Middle frontal gyrus (tissue), 1 donor: Measurements from ENCODE around the gene HPX.

Experiments
- DNase-seq: peaks from one replicate; pipeline ENCODE4 v3.0.0-alpha.2; 2015; ENCODE audit warnings: low spot score; ENCODE audit errors: extremely low spot score

The HPX gene

DNA sequence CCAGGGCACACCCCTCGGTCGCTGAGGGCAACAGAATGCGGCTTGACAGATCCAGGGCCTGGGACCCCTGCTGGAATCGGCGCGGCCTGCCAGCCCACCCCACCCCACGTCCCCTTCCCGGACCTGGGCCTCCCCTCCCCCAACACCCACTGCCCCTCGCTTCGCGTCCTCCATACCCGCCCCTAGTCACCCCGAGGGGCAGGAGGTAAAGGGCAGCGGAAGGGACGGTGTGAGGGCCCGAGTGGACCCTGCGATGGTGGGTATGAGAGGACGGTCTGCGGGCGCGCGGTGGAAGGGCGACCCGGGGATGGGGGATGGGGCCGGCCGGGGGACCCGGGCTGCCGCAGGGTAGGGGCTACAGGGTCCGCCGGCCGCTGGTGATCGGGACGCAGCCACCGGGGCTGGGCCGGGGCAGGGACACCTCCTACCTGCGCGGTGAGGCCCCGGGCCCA, 22.2 kb downstream of the HPX start:
- DNase-seq: no peak

DNA sequence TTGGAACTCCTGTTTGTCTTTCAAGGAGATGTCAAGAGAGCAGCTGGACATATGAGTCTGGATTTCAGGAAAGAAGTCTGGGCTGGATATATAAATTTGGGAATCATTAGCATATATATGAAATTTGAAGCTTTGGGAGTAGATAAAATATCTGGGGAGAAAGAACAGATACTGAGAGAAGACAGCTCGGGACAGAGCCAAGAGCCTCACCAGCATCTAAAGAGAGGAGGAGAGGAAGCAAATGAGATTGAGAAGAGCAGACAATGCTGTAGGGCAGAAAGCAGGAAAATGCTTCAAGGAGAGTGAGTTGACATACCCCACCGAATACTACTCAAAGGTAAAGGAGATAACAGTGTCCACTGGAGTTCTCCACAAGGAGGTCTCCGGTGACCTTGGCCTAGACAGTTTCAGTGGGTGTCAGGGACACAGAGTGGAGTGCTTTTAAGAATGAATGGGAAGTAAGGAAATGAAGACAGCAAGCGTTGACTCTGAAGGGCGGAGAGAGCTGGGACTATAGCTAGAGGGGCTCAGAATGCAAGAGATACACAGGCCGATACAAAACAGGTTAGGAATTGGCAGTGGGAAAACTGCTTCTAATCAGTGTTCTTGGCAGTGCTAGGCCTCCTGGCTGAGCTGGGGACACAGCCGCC, 22.8 kb downstream of the HPX start:
- no peak for DNase-seq

DNA sequence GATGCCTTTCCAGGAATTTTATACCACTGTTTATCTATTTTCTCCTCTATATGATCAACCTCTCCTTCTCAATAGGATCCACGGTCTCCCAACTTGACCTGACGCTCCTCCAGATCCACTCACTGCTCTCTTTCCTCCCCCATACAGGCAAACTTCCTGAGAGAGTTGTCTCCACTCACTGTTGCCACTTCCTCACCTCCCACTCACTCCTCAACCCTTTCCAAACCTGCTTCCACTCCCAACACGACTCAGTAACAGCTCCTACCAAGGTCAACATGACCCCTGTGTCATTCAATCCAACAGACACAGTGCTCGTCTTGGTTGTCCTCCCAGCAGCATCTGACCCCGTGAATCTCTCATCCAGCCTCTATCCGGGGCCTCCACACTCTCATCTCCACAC, 25.0 kb downstream of the HPX start:
- DNase-seq: no peak

DNA sequence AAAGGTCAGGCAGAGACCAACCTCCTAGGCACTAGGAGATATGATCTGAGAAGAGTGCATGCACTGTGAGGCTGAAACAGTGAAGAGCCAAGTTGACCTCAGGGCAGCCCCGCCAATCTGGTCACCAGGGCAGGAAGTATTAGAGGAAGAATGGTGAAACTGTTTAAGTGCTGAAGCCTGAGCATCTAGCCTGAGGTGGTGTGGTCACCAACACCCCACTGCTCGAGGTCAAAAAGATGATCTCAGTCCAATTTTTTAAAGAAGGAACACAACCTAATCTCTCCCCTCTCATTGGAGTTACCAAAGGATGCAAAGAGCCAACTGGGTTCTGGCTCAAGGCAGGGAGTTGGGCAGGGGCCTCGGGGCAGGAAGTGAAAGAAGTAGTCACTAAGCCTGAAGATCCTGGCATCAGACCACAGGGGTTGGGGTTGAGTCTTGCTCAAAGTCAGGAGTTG, 25.9 kb downstream of the HPX start:
- no peak for DNase-seq

GRCh38 chr11:6413791-6414201, 27.0 kb downstream of the HPX start:
- no peak for DNase-seq

- DNase-seq: no peak
Measured at GRCh38 chr11:6411594-6412031, 29.2 kb downstream of the HPX start.

DNA sequence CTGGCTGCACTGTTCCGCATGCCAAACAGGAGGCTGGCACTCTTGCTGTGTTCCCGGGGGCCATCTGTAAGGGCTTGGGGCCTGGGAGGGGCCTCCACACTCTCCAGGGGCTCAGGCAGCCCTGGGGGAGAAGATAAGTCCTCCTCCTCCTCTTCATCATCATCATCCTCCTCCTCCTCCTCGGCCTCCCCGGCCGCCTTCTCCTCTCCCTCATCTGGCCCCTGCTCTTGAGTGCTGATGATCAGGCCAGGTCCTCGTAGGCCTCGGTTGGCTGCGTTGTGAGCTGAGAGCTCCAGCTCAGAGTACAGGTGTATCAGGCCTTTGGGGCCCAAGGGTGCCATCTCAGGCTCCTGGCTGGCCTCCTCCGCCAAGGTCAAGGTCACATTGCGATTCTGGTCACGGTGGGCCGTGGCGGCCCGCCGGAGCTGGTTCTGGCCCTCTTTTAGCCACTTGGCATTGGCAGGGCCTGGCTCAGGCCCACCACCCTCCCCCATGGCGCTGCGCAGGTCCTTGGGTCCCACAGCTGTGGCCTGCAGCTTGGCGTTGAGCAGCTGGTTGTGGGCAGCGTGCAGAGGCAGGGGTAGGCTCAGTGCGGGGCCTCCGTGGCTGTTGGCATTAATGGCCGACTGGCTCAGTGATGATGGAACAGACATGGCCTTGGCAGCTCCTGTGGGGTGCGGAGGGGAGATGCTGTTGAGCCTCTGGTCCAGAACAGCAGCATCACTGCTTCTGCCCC, 29.9 kb downstream of the HPX start:
- DNase-seq: no peak

DNA sequence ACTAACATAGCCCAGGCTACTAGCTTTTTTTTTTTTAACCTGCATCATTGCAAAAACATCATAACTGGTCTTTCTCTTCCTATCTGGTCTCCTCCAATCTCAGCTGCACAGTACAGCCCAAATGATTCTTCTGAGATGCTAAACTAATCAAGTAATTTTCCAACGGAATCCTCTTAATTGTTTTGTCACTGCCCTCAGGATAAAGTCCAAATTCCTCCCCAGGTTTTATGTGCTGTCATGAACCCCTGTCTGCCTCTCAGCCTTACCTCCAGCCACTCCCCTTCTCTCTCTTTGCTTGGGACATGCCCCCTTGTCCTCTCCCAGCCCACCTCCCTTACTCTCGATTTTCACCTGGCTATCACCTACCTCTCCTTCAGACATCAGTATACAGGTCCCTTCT, 34.4 kb downstream of the HPX start:
- DNase-seq: no peak

DNA sequence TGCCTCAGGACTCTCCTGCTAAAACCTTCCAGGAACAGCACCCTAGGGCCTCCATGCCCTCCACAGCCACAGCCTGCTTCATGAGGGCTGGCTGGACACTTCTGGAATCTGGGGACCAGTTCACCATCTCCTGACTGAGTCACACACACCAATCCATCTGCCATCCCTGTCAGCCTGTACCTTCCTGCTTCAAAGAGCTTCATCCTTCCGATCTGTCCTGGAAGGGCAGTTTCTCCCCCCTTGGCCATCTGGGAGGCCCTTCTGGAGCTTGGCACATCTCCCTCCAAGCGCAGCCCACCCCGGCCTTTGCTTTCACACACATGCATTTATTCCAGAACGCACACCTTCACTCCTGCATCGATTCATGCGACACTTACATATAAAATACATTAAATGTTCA, 34.9 kb downstream of the HPX start:
- DNase-seq: no peak

DNA sequence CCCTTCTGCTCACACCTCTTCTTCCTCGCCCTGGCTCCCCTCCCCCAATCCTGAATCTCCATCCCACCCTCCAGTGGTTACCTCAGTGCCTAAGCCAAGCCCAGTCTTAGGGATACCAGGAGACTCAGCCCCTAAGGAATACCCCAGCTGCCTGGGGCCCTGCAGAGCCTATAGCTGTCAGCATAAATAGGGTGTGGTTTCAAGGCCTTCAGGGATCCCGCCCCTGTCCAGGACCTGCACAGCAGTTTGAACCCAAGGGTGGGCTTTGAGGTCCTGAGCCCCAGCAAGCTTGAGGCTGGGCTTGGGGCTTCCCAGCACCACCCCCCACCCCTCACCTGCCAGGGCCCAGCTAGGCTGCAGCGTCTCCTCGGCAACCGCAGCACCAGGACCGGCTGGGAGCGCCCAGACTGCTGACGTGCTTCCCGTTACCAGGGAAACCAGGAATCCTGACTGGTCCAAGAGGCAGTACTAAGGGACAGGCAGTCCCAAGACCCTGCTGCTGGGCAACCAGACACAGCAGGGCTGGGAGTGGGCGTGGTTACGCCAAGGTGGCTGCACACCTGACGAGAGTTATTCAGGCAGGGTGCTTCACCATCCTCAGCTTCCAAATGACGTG, 35.6 kb downstream of the HPX start:
- no peak for DNase-seq

DNA sequence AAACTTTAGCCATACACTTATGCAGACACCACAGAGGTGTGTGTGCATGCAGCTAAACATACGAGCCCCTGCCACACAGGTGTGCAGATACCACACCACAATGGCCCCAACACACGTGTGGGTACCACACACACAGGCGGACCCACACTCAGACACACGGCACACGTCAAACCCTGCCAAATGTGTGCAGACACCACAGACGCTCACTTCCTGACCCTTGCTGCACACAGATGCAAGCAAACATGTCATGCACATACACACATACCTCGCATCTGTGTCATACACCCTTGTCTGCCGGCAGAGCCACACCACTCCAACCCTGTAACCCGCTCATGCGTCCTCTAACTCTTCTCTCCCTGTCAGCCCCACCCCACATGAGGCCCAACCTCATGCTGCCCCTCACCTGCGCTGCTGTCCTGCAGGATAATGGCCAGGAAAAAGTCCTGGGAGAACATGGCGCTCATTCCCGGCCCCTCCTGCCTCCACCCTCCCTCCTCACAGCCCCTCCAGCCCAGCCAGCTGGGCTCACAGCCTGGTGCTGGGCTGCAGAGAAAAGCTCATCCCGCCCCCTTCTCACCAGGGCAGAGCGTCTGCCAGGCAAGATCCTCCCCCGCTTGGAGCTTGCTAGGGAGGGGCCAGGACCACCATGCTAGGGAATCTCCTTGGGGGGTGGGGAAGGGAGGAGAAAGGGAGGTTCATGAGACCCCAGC, 36.3 kb downstream of the HPX start:
- DNase-seq: no peak

DNA sequence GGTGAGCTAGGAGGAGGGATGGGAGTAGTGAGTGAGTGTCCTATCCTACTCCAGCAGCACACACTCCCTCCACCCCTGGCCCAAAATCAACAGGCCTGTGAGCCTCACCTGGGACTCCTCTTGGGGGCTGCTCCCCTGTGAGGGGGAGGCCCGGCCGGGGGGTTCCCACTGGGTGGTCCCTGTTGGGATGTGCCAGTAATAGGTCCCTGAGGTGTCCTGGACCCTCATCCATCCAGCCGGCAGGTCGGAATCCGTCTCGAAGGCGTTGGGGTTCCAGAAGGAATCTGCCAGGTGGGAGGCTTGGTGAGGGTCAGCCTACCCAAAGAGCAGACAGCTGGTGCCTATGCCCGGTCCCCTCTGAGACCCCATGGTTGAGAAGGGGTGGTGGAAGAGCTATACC, 37.2 kb downstream of the HPX start:
- DNase-seq: no peak

- DNase-seq: no peak
Measured at GRCh38 chr11:6402561-6402981, 38.2 kb downstream of the HPX start.

- DNase-seq: no peak
Measured at GRCh38 chr11:6402061-6402470, 38.7 kb downstream of the HPX start.

GRCh38 chr11:6401464-6401863, 39.3 kb downstream of the HPX start:
- no peak for DNase-seq

DNA sequence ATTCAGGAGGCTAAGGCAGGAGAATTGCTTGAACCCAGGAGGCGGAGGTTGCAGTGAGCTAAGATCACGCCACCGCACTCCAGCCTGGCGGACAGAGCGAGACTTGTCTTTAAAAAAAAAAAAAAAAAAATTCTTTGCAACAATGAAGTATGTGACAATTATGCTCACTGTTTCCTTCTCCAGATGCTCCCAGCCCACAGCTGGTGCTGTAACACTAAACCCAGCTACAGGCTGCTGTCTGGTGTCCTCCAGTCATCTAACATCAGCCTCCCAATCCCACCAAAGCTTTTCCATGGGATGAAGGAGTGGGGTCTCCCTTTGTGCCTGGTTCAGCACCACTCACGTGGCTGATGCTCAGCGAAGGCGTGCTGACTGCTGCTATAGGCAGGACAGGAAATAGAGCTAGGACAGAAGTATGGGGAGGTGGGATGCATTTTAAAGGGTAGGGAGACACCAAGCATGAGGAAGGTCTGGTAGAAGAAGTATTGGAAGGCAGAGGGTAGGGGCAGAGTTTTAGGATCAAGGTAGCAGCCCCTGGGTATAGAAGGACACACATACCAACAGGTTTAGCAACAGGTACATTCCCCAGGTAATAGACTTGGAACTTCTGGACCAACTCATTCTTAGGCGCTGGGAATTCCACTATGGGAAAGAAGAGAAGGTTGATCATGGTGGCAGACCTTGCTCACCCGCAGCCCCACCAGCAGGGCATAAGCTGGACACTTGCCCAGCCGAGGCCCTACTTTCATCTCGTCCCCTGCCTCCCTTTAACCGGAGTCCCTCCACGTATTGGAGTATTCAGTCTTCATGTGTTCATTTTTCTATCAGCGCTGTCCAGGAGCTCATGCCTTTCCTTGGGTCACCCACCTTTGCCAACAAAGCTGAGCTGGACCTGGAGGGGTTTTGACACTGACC, 40.1 kb downstream of the HPX start:
- no peak for DNase-seq

GRCh38 chr11:6397636-6398035, 43.2 kb downstream of the HPX start:
- no peak for DNase-seq

- DNase-seq: no peak
Measured at GRCh38 chr11:6397156-6397555, 43.6 kb downstream of the HPX start.

DNA sequence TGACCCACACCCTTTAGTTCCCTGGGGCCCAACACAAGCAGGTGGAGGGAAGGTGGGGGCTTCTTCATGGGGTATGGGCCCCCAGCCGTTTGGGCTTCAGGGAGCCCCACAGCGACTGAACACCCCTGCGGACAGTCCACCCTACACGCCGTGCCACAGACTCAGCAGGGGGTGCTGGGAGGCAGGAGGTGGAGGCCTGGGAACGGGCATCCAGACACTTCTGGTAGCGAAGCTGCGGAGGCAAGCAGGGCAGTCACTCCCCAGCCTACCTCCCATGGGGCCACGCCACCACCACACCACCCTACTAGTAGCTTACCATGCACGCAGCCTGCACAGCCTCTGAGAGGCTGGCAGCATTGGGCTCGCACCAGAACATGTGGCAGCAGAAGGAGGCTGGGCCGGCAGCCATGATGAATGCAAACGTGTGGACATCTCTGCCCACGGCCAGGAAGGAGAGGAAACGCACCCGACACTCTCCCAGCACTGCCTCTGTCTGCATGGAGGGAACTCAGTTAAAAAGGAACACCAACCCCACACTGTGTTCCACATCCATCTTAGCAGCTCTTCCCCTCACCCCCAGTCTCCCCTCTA, 45.2 kb downstream of the HPX start:
- DNase-seq: no peak

- DNase-seq: no peak
Measured at GRCh38 chr11:6393989-6394670, 46.7 kb downstream of the HPX start.
